Stimulated activated CD4-positive, alpha-beta T cell treated with anti-CD3 and anti-CD28 coated beads, Interleukin-1b, Interleukin-23, amount 100 ng/mL, for 1 hour (primary cell): ENCODE data around the gene CAMK4.
"Not testable (repeated sequence)": the region's sequence is repeated elsewhere in the genome, so short reads cannot be mapped to it uniquely, and the experiment has no call there.

Source experiments
- DNase-seq, 2 donors: peaks; one replicate each; pipeline ENCODE4 v3.0.0-alpha.2; 2020; ENCODE audit warnings: low read depth in 2 of 2

Gene CAMK4

DNA sequence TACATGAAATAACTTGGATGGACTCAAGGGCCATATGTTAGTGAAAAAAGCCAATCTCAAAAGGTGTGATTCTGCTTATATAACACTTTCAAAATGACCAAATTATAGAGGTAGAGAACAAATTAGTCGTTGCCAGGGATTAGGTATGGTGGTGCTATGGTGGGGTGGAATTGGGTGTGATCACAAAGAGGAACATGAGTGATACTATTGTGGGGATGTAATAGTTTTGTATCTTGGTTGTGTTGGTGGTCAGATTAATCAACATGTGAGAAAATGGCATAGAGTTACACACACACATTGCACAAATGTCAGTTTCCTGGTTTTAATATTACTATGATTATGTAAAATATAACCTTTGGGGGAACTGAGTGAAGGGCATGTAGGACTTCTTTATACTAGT is 31.9 kb downstream of the CAMK4 start:
- no peak for DNase-seq

- not testable (repeated sequence) for DNase-seq
Observed at GRCh38 chr5:111257610-111258009, 33.4 kb downstream of the CAMK4 start.

- no peak for DNase-seq
Observed at GRCh38 chr5:111259636-111260035, 35.5 kb downstream of the CAMK4 start.

GRCh38 chr5:111261610-111262009 is 37.4 kb downstream of the CAMK4 start:
- DNase-seq = no peak

GRCh38 chr5:111262153-111262552 is 38.0 kb downstream of the CAMK4 start:
- no peak for DNase-seq

DNA sequence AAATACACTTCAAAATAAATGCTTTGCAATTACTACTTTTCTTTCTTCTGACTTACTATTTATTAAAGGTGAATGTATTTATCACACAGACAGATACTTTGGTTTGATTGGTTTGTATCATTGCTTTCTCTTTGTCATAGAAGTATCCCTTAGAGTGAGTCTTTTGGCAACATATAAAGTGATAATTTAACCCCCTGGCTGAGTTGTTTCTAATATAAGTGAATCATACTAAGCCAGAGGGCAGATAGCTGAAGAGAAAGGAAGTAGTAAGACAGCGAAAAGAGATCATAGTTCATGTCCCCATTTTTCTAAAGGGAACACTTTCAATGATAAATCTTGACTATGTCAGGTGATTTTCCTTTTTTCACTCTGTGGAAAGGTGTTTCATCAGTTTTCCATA is 38.6 kb downstream of the CAMK4 start:
- no peak for DNase-seq

DNA sequence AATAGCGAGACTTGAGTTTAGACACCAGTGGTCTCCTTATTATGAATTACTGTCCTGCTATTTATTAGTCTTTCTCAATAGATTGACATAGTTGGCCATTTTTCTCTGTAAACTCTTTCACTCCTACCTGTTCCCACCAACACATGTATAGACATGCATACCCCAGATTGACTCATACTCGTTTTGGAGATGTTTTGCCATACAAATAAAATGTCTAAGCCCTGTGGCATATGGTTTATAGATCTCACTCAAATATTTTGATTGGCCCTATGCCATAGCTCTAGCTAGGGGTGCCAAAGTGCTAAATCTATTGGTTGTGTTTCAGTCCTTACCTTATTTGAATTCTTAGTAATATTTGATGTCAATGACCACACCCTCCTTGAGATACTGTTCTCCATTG is 42.3 kb downstream of the CAMK4 start:
- DNase-seq = no peak

- no peak for DNase-seq
Observed at GRCh38 chr5:111268300-111268699, 44.1 kb downstream of the CAMK4 start.

DNA sequence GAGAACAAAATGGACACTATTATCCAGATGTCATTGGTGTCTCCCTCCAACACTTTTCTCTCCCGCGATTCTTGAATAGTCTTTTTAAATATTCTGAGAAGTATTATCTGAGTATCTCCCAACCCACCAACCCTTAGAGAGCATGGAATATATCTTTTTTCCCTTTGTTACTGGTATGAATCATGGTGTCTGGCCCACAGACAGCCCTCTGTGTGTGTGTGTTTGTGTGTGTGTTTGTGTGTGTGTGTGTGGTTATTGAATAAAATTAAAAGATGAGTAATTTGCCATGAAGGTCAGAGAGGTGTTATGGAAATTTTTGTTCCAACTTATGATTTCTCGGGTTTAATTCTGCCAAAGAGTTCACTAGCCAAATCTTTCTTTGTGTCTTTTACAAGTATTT is 47.7 kb downstream of the CAMK4 start:
- DNase-seq = no peak

GRCh38 chr5:111277061-111277460 is 52.9 kb downstream of the CAMK4 start:
- DNase-seq = no peak

DNA sequence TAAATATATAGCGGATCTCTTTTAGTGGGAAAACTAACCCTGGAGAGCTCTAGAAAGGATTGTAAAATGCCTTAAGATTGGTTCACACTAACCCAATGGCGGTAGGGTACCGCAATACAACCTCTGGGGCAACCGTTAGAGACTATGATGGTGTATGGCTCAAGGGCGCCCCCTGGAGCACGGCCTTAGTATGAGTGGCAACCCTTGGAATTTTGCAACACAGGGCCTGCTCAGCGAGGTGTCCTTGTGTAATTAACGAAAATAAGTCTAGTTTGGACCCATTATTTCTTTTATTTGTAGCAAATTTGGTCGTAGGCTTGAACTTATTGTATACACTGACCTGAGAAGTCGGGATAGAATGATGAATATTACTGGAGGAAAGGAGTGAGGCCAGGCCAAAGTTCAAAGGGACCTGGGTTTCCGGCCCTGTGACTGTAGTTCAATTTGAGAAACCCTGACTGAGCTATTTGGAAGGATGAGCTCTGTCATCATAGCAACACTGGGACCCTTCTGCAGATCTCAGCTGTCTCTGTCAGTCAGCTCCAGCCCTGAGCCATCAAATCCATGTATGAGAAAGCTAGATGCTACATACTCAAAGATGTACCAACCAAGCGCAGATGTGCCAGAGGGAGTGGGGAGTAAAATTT is 54.8 kb downstream of the CAMK4 start:
- peak; percentile 70 to 92 for DNase-seq

DNA sequence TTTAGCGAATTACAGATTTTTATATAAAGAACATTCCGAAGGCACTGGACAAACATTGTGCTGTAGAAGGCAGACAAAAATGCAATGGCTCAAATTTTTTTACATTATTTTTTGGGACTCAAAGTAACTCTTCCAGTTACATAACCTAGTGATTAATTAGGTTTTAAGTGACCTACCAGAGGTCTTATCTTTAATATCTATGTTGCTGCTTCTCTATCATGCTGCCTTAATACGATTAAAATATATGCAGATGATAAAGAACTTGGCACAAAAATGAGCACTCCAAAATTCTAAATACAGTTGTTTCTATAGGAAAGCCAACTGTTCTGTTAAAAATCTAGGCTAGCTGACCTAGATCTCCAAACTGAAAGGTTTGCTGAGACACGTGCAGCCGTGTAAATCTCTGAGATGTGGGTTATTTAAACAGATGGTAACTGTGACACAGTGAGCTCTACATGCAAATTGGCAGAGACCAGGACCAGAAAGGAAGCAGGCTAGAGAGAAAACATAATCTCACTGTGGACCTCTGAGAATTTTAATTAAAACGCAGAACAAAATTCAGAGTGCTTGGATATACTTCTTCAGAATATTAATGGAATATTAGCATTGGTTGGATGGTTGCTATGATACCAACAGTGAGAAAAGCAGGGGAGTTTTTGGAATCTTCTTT is 56.2 kb downstream of the CAMK4 start:
- no peak for DNase-seq

- no peak for DNase-seq
Observed at GRCh38 chr5:111282798-111283197, 58.6 kb downstream of the CAMK4 start.

DNA sequence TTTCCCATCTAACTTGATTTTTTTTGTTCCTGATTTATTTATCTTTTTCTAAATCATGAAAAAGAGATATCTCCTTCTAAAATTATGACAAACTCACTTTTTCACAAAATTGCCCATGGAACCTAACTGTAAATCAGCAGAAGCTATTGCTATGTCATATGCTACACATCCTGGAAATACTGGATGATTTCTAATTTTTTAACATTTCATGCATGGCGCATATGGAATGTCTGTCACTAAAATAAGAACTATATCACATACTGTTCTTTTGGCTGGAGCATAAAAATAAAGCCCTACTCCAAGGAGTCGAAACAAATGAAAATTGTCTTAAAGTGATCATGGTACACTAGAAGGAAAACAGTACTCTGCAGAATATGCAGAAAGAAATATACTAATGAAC is 60.6 kb downstream of the CAMK4 start:
- DNase-seq = no peak

DNA sequence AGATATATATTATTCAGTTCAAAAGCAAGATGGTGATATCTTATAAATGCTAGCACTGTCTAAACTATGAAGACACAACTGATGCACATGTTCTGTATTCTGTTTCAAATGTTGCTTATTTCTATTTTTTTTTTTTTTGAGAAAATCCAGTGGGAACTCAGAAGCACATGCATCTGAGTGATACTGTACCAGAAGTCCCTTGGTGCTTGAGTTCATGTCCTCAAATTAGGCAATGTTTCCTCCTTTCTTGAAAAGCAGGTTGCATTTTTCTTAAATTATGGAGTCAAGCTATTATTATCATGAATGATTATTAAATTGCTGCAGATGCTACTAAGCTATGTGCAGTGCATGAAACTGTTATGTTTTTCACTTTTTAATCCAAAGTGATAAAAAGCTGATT is 70.4 kb downstream of the CAMK4 start:
- no peak for DNase-seq

- no peak for DNase-seq
Observed at GRCh38 chr5:111295649-111296048, 71.5 kb downstream of the CAMK4 start.

DNA sequence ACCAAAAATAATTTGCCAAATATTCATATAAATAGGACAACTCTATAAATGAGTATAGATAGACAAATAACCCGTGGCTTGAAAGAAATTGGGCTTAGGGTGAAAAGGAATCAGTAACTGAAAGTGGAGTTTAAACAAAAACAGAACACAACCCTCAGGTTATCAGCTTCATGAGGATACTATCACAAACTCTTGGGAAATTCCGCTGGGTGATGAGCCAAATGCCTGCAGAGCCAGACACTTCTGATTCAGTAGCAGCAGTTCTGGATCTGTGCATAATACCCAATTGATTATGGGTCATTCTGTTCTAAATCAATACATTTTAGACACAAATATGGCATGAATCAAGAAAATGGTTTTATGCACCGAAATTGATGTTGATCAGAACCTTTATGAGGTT is 72.4 kb downstream of the CAMK4 start:
- no peak for DNase-seq

GRCh38 chr5:111299067-111299481 is 74.9 kb downstream of the CAMK4 start:
- DNase-seq = no peak

- no peak for DNase-seq
Observed at GRCh38 chr5:111299831-111300432, 75.7 kb downstream of the CAMK4 start.

DNA sequence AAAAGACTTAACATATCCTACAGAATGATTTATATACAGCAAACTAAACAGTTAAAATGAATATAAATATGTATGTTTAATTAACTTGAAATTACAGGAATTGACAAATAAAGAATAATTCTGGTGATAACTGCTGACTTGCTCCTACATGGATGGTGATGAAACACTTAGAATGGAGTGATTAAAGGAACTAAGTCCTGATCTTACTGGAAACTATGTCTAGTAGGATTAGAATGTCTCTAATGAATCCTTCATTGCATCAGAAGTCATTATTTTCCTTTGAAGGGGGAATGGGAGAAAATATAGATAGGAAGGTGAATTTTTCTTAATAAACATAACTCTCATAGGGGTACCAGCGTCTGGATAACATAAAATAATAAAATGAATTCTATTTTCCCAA is 77.1 kb downstream of the CAMK4 start:
- DNase-seq = no peak

DNA sequence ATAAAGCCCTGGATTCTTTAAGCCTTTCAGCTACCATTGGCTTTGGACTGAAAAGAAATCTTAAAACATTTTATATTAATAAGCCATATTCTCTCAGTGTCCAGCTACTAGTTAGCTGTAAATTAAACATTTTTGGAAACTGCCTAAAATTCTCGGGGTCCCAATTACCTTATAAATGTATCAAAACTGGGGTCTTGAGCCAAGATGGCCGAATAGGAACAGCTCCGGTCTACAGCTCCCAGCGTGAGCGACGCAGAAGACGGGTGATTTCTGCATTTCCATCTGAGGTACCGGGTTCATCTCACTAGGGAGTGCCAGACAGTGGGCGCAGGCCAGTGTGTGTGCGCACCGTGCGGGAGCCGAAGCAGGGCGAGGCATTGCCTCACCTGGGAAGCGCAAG is 77.9 kb downstream of the CAMK4 start:
- not testable (repeated sequence) for DNase-seq

DNA sequence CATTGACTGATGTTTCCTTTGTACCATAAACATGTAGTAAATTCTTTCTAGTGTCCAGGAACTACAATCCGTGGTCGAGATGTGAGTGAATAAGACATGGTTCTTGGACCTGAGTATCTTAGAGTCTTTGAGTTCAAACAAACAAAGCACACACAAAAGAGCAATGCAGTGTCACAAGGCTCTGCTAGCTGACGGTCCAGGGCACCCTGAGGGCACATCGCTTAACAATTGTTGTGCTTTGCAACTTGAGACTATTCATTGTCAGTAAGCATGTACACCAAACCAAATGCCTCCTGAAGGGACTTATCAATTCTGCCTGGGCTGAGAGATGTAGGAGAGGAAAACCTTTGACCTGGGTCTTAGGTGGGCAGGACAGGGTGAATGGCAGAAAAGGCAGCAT is 84.8 kb downstream of the CAMK4 start:
- DNase-seq = no peak

GRCh38 chr5:111309384-111309783 is 85.2 kb downstream of the CAMK4 start:
- no peak for DNase-seq
